ENCODE measurements around the gene CCDC12. TPM values are rescaled to one million over a fixed set of nuclear protein-coding genes. Genes with fewer than 3 reads are reported as not detected.

The CCDC12 gene
- total RNA-seq, 1 donor from 2014 or later = 60.3 TPM

GRCh38 chr3:46887980-46888494, 88.5 kb downstream of the CCDC12 start:
- no peak overlapping the region for H3K4me3 ChIP-seq (ENCODE audit: low read depth, low read length)
- TF ChIP-seq CTCF (conservative IDR thresholded peaks at IDR 0.05; ENCODE audit: low read depth, low read length) = no peak

GRCh38 chr3:46885612-46886011, 90.9 kb downstream of the CCDC12 start:
- H3K4me3 ChIP-seq (ENCODE audit: low read depth, low read length) = no peak overlapping the region

More at GRCh38 chr3:46887980-46888494, 88.5 kb downstream of the CCDC12 start:
- no peak for DNase-seq (ENCODE audit: low read depth)

DNA sequence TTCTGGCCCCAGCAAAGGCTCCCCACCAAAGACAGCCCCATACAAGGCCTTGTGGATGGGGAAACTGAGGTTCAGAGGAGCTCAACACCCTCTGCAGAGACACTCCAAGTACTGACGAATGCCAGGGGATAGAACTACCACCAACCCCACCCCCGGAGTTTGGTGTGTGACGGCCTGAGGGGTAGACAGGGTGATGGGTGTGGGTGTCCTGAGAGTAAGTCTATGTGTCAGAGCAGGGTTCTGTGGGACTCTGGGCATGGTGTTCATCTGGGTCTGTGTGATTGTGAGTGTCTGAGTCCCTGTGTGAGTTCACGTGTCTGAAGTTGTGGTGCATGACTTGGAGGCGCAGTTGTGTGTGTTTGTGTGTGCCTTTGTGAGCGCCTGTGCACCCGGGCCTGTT, 91.6 kb downstream of the CCDC12 start:
- no peak for TF ChIP-seq CTCF (conservative IDR thresholded peaks at IDR 0.05; ENCODE audit: low read depth, low read length)
- no peak for DNase-seq (ENCODE audit: low read depth)
- peak overlapping the region; percentile 48 for H3K4me3 ChIP-seq (ENCODE audit: low read depth, low read length)

More at GRCh38 chr3:46885612-46886011, 90.9 kb downstream of the CCDC12 start:
- no peak for DNase-seq (ENCODE audit: low read depth)
- TF ChIP-seq CTCF (conservative IDR thresholded peaks at IDR 0.05; ENCODE audit: low read depth, low read length) = no peak

DNA sequence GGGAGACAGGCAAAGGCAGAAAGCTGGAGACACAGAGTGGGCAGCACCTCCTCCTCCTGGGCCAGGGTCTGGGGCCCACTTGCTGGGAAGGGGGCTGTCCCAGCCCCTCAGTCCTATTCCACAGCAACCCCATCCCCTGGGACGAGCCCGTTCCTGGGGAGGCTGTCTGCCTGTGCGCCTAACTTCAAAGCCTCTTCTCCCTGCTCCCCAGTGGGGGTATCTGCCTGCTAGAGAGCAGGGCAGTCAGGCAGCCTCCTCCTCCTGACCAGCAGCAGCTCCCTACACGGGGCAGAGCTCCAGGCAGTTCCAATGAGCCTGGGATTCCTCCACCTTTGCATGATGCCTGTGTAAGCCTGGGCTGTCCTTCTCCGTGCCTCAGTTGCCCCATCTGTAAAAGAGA, 92.1 kb downstream of the CCDC12 start:
- no peak for TF ChIP-seq CTCF (conservative IDR thresholded peaks at IDR 0.05; ENCODE audit: low read depth, low read length)
- peak overlapping the region; percentile 48 for H3K4me3 ChIP-seq (ENCODE audit: low read depth, low read length)
- DNase-seq (ENCODE audit: low read depth) = no peak

DNA sequence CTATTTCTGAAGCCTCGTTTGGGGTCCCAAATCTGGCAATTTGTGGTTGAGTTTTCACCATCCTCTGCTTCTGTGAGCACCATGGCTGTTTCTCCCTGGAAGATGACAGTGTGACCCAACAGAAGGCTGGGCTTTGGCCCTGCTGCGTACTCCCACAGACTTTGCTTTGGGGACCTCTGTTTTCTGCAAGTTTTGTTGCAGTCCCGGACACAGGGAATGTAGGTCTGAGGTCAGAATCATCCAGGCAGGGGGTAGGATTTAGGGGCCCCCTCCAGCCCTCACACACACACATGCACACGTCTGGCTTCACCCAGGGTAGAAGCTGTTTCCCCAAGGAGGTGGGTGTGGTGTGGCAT, 92.7 kb downstream of the CCDC12 start:
- DNase-seq (ENCODE audit: low read depth) = no peak
- H3K4me3 ChIP-seq (ENCODE audit: low read depth, low read length) = peak overlapping the region; percentile 48
- TF ChIP-seq CTCF (conservative IDR thresholded peaks at IDR 0.05; ENCODE audit: low read depth, low read length) = no peak

DNA sequence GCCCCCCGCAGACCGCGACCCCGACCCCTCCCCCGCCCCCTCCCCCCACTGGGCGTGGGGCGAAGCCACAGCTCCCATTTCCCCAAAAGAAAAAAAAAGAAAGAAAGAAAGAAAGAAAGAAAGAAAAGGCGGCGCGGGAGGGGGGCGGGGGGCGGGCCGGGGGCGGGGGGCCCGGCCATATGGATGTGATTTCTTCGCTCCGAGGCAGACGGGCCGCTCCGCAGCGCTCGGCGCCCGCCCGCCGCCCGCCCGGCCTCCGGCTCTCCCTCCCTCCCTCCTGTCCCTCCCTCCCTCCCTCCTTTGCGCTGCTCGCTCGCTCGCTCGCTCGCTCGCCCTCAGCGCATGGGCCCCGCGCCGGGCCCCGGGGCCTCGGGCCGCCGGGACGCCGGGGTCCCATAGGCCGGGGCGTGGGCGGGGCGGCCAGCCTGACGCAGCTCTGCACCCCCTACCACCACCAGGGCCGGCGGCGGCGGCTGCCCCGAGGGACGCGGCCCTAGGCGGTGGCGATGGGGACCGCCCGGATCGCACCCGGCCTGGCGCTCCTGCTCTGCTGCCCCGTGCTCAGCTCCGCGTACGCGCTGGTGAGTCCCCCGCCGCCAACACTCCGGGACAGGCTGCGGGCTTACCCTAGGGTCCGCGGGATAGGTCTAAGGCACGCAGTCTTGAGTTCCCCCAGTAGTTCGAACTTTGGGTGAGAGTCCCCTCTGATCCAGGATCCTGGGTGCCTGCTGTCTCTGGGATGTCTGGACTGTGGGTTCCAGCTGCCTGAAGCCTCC, 93.3 kb downstream of the CCDC12 start:
- H3K4me3 ChIP-seq (ENCODE audit: low read depth, low read length) = peak overlapping the region; percentile 48
- no peak for DNase-seq (ENCODE audit: low read depth)
- TF ChIP-seq CTCF (conservative IDR thresholded peaks at IDR 0.05; ENCODE audit: low read depth, low read length) = no peak
